IMR-90 (cell line): ENCODE measurements around the gene TEDDM1. TPM values are rescaled to one million over a fixed set of nuclear protein-coding genes. Genes with fewer than 3 reads are reported as not detected.

Source experiments
- ATAC-seq: fragments of 200-7000 bp; cut with Tn5 transposase; 2 replicates; pipeline ENCODE4 v1.9.1; 2020; ENCODE audit warnings: low read depth, mild to moderate bottlenecking, moderate library complexity
- BruUV-seq: library from RNA; stranded (reverse); fragments of 400-500 nt; replicated peaks from 2 replicates; lab custom pipeline; 2021; lab: Mats Ljungman, UMichigan
- CTCF ChIA-PET: fragments of 300-600 bp; formaldehyde crosslinking; extraction: SDS; loops from one replicate; lab custom pipeline; 2021; ENCODE audit warnings: antibody characterized with exemption; lab: Yijun Ruan, JAX
- POLR2A ChIA-PET: fragments of 300-600 bp; sonication (Branson Sonifier 250); formaldehyde crosslinking; loops from one replicate; lab custom pipeline; 2022; ENCODE audit warnings: antibody characterized with exemption; ENCODE audit not compliant: unreplicated experiment; lab: Charles Lee
- DNase-seq: peaks from one replicate; pipeline ENCODE4 v3.0.0; 2013
- H2AFZ ChIP-seq: replicated peaks from 2 replicates; pipeline ENCODE3; 2013; ENCODE audit warnings: low read length, mild to moderate bottlenecking; ENCODE audit not compliant: poor library complexity
- H2AK5ac ChIP-seq: 2 replicates; pipeline ENCODE4 v1.6.1; 2013; ENCODE audit warnings: low read depth, low read length, inconsistent platforms
- H2AK9ac ChIP-seq: replicated peaks from 2 replicates; pipeline ENCODE3; 2013; ENCODE audit warnings: mild to moderate bottlenecking, low read depth, low read length, moderate library complexity; ENCODE audit not compliant: poor library complexity
- H2BK120ac ChIP-seq: 2 replicates; pipeline ENCODE4 v1.6.1; 2013; ENCODE audit warnings: low read depth, low read length, inconsistent platforms
- H2BK15ac ChIP-seq: 3 replicates; pipeline ENCODE4 v1.6.1; 2013; ENCODE audit warnings: low read depth, low read length, inconsistent platforms
- H2BK20ac ChIP-seq: 2 replicates; pipeline ENCODE4 v1.6.1; 2013; ENCODE audit warnings: low read depth, mild to moderate bottlenecking, inconsistent platforms, low read length, moderate library complexity
- H2BK5ac ChIP-seq: 2 replicates; pipeline ENCODE4 v1.6.1; 2013; ENCODE audit warnings: mild to moderate bottlenecking, low read depth, low read length, inconsistent platforms; ENCODE audit not compliant: poor library complexity, severe bottlenecking
- H3K14ac ChIP-seq: replicated peaks from 2 replicates; pipeline ENCODE4 v1.6.1; 2013; ENCODE audit warnings: low read depth, low read length, inconsistent platforms
- H3K18ac ChIP-seq: 2 replicates; pipeline ENCODE4 v1.6.1; 2013; ENCODE audit warnings: low read depth, low read length, control low read depth
- H3K23ac ChIP-seq: 2 replicates; pipeline ENCODE4 v1.6.1; 2013; ENCODE audit warnings: low read depth, low read length, inconsistent platforms
- H3K27ac ChIP-seq: 2 replicates; pipeline ENCODE4 v1.5.1; 2013; ENCODE audit warnings: mild to moderate bottlenecking, control low read depth, low read length; ENCODE audit not compliant: insufficient read depth
- H3K27me3 ChIP-seq: 2 replicates; pipeline ENCODE4 v1.6.1; 2013; ENCODE audit warnings: low read length; ENCODE audit not compliant: control insufficient read depth, insufficient read depth
- H3K36me3 ChIP-seq: 2 replicates; pipeline ENCODE4 v1.6.1; 2013; ENCODE audit warnings: low read length, mixed read lengths; ENCODE audit not compliant: control insufficient read depth, insufficient read depth
- H3K4ac ChIP-seq: 2 replicates; pipeline ENCODE4 v1.6.1; 2013; ENCODE audit warnings: low read depth, low read length, inconsistent platforms
- H3K4me1 ChIP-seq: 2 replicates; pipeline ENCODE4 v1.6.1; 2013; ENCODE audit warnings: low read length, mixed read lengths; ENCODE audit not compliant: control insufficient read depth, insufficient read depth
- H3K4me2 ChIP-seq: 2 replicates; pipeline ENCODE4 v1.6.1; 2013; ENCODE audit warnings: low read depth, mild to moderate bottlenecking, control low read depth, low read length, moderate library complexity
- H3K4me3 ChIP-seq: 2 replicates; pipeline ENCODE4 v1.5.1; 2013; ENCODE audit warnings: low read depth, mild to moderate bottlenecking, control low read depth, low read length, moderate library complexity; ENCODE audit not compliant: insufficient read depth
- H3K56ac ChIP-seq: 2 replicates; pipeline ENCODE4 v1.6.1; 2013; ENCODE audit warnings: low read length, inconsistent platforms; ENCODE audit not compliant: insufficient read depth; ENCODE audit errors: extremely low read depth
- H3K79me1 ChIP-seq, 2 experiments: 2 replicates each; pipeline ENCODE4 v1.6.1; 2013; ENCODE audit warnings: low read length in 2 of 2, inconsistent platforms in 1 of 2, low read depth in 1 of 2
- H3K9ac ChIP-seq: 2 replicates; pipeline ENCODE4 v1.6.1; 2013; ENCODE audit warnings: low read depth, low read length, control low read depth
- H3K9me1 ChIP-seq: 2 replicates; pipeline ENCODE4 v1.6.1; 2013; ENCODE audit warnings: low read length, inconsistent platforms; ENCODE audit not compliant: insufficient read depth
- H3K9me3 ChIP-seq: 2 replicates; pipeline ENCODE4 v1.6.1; 2013; ENCODE audit warnings: low read length; ENCODE audit not compliant: control insufficient read depth, insufficient read depth
- H4K20me1 ChIP-seq: 2 replicates; pipeline ENCODE4 v1.6.1; 2013; ENCODE audit warnings: low read length, inconsistent platforms; ENCODE audit not compliant: insufficient read depth
- H4K5ac ChIP-seq: 2 replicates; pipeline ENCODE4 v1.6.1; 2013; ENCODE audit warnings: mild to moderate bottlenecking, low read depth, low read length, control low read depth
- H4K8ac ChIP-seq, 2 experiments: 2 replicates each; pipeline ENCODE4 v1.6.1; 2013; ENCODE audit warnings: low read depth in 2 of 2, low read length in 2 of 2, control low read depth in 1 of 2, inconsistent platforms in 1 of 2
- H4K91ac ChIP-seq: 2 replicates; pipeline ENCODE4 v1.6.1; 2013; ENCODE audit warnings: low read depth, low read length, inconsistent platforms; ENCODE audit not compliant: insufficient read depth
- BHLHE40 ChIP-seq: fragments of 150-350 bp; IDR thresholded peaks from 2 replicates; pipeline ENCODE4 v1.6.1; 2016; ENCODE audit warnings: mild to moderate bottlenecking, low read depth, low read length
- CHD1 ChIP-seq: IDR thresholded peaks from 2 replicates; pipeline ENCODE4 v1.6.1; 2012; ENCODE audit warnings: low read depth, low read length, improper control_type of control experiment
- CTCF ChIP-seq: conservative IDR thresholded peaks from 2 replicates; pipeline ENCODE4 v1.5.1; 2012; ENCODE audit warnings: mild to moderate bottlenecking, low read depth, low read length, improper control_type of control experiment
- ELK1 ChIP-seq: fragments of 150-350 bp; IDR thresholded peaks from 2 replicates; pipeline ENCODE4 v1.6.1; 2016; ENCODE audit warnings: low read depth, mild to moderate bottlenecking, low read length, moderate library complexity, borderline replicate concordance
- FOS ChIP-seq: fragments of 150-350 bp; IDR thresholded peaks from 2 replicates; pipeline ENCODE4 v1.6.1; 2016; ENCODE audit warnings: low read depth, low read length
- MAFK ChIP-seq: IDR thresholded peaks from 2 replicates; pipeline ENCODE4 v1.6.1; 2012; ENCODE audit warnings: low read depth, low read length, improper control_type of control experiment
- MAZ ChIP-seq: IDR thresholded peaks from 2 replicates; pipeline ENCODE4 v1.6.1; 2012; ENCODE audit warnings: low read depth, mild to moderate bottlenecking, low read length, improper control_type of control experiment, moderate library complexity, borderline replicate concordance
- MXI1 ChIP-seq: IDR thresholded peaks from 2 replicates; pipeline ENCODE4 v1.6.1; 2012; ENCODE audit warnings: low read depth, mild to moderate bottlenecking, low read length, moderate library complexity, borderline replicate concordance
- RAD21 ChIP-seq: IDR thresholded peaks from 2 replicates; pipeline ENCODE4 v1.6.1; 2012; ENCODE audit warnings: low read length, improper control_type of control experiment
- RCOR1 ChIP-seq: IDR thresholded peaks from 2 replicates; pipeline ENCODE4 v1.6.1; 2012; ENCODE audit warnings: mild to moderate bottlenecking, low read length, improper control_type of control experiment; ENCODE audit not compliant: insufficient replicate concordance
- SMC3 ChIP-seq: fragments of 150-350 bp; IDR thresholded peaks from 2 replicates; pipeline ENCODE4 v1.6.1; 2016; ENCODE audit warnings: low read depth, mild to moderate bottlenecking, antibody characterized with exemption, low read length, moderate library complexity
- USF2 ChIP-seq: fragments of 150-350 bp; IDR thresholded peaks from 2 replicates; pipeline ENCODE4 v1.6.1; 2017; ENCODE audit warnings: mild to moderate bottlenecking, antibody characterized with exemption, low read length, low read depth
- WGBS, 2 experiments: methylation state at CpG; one replicate each; pipeline versions ENCODE4 v1.1.5 to v1.1.7; 2013; ENCODE audit warnings: missing lambda C conversion rate in 2 of 2; ENCODE audit not compliant: insufficient read length in 1 of 2; ENCODE audit errors: extremely low coverage in 2 of 2; 5-methylcytosine and 5-hydroxymethylcytosine counted together
- dilution Hi-C: fragments of 300-500 bp; cut with HindIII; formaldehyde crosslinking; loops from one replicate; pipeline ENCODE4 v1.14.3; 2018; ENCODE audit warnings: low sequenced_read_pairs; ENCODE audit not compliant: unreplicated experiment
- in situ Hi-C: fragments of 300-500 bp; cut with MboI; formaldehyde crosslinking; loops from 3 replicates; pipeline ENCODE4 v1.14.3; 2019; ENCODE audit warnings: low sequenced_read_pairs, inconsistent platforms, mixed read lengths
- intact Hi-C: fragments of 100-400 bp; cut with micrococcal nuclease; formaldehyde crosslinking; loops from 2 replicates; pipeline ENCODE4 v1.10.0; 2022
- polyA plus RNA-seq, 3 experiments: library from polyadenylated mRNA; depleted of rRNA; stranded (reverse); fragments of >200 nt; gene quantifications; 2 replicates each; pipeline ENCODE4 v1.2.3, GENCODE V29; 2012; ENCODE audit warnings: low replicate concordance in 1 of 3
- total RNA-seq: library from RNA; depleted of rRNA; stranded (reverse); fragments of >200 nt; gene quantifications from 2 replicates; pipeline ENCODE4 v1.2.3, GENCODE V29; 2012

Gene TEDDM1
- total and polyA plus RNA-seq, 2 of the 4 experiments (the other 2 are of a cell fraction) = not detected

- Histone ChIP-seq H2BK5ac (no peak overlapping the region), H2BK20ac (no peak overlapping the region), H3K9me1 (no peaks in the 10 kb centered on the region), H4K8ac (no peak overlapping the region), H3K18ac (no peak overlapping the region), H3K79me1 (no peaks in the 10 kb centered on the region), H2AFZ (no peak overlapping the region), H3K14ac (no peak overlapping the region), H3K4ac (no peak overlapping the region), H2AK5ac (no peak overlapping the region), H4K20me1 (no peaks in the 10 kb centered on the region), H3K9ac (no peak overlapping the region), H3K23ac (no peak overlapping the region), H3K27ac (no peak overlapping the region), H3K27me3 (no peaks in the 10 kb centered on the region), H2AK9ac (no peak overlapping the region), H4K91ac (no peak overlapping the region), H2BK120ac (no peak overlapping the region), H3K36me3 (no peaks in the 10 kb centered on the region), H3K4me2 (no peak overlapping the region), H4K5ac (no peak overlapping the region), H3K4me3 (no peak overlapping the region), H3K4me1 (no peaks in the 10 kb centered on the region), H3K56ac (no peak overlapping the region), H2BK15ac (no peak overlapping the region), H3K9me3 (no peaks in the 10 kb centered on the region)
- WGBS, 2 experiments = 37% methylated on average over 3 of the region's 4 CpGs; no CpG with 5 or more reads in 1 of the 2 experiments
- dilution Hi-C loops = no loop called here
- CTCF ChIA-PET = no interaction called here
- TF ChIP-seq RAD21 (no peak), CHD1 (no peak), MXI1 (no peak), RCOR1 (no peak), CTCF (no peak), ELK1 (no peak), FOS (no peak), MAZ (no peak), MAFK (no peak), BHLHE40 (no peak), SMC3 (no peak), USF2 (no peak)
- in situ Hi-C loops = loop anchor here (10.0 kb wide), 1 partner anchor 340 kb away; the partner anchor contains the start of gene NPL
- ATAC-seq (no peak), DNase-seq (no peak)
- POLR2A ChIA-PET = no interaction called here
- intact Hi-C loops = no loop called here
- BruUV-seq = no TSS peak
Measured at GRCh38 chr1:182444497-182444896, 44.0 kb upstream of the TEDDM1 start.
